Peyer's patch (tissue), 4 donors: ENCODE measurements around the gene PGS1.

Source experiments
- POLR2A ChIP-seq, 2 donors: fragments of 450-650 bp; IDR thresholded peaks; one replicate each; pipeline ENCODE4 v1.5.1; 2017; ENCODE audit warnings: antibody characterized with exemption in 2 of 2, mild to moderate bottlenecking in 2 of 2, moderate library complexity in 2 of 2
- TF ChIP-seq, protein P1 (sequence below), 6 experiments: fragments of 450-650 bp in 4 of 6; fragments of 200-600 bp in 2 of 6; sonication (generic) in 1 of 6; IDR thresholded peaks; one replicate each; pipeline ENCODE4 v1.5.1; 2017 to 2019; ENCODE audit warnings: antibody characterized with exemption in 6 of 6, mild to moderate bottlenecking in 3 of 6, moderate library complexity in 1 of 6

GRCh38 chr17:78378225-78379130, at the start of gene PGS1:
- peak; percentile 69 to 80 for TF ChIP-seq POLR2A (IDR thresholded peaks at IDR 0.05)
- TF ChIP-seq, protein P1, sequence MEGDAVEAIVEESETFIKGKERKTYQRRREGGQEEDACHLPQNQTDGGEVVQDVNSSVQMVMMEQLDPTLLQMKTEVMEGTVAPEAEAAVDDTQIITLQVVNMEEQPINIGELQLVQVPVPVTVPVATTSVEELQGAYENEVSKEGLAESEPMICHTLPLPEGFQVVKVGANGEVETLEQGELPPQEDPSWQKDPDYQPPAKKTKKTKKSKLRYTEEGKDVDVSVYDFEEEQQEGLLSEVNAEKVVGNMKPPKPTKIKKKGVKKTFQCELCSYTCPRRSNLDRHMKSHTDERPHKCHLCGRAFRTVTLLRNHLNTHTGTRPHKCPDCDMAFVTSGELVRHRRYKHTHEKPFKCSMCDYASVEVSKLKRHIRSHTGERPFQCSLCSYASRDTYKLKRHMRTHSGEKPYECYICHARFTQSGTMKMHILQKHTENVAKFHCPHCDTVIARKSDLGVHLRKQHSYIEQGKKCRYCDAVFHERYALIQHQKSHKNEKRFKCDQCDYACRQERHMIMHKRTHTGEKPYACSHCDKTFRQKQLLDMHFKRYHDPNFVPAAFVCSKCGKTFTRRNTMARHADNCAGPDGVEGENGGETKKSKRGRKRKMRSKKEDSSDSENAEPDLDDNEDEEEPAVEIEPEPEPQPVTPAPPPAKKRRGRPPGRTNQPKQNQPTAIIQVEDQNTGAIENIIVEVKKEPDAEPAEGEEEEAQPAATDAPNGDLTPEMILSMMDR (IDR thresholded peaks at IDR 0.05), result no peak
